ENCODE data around the gene VPS11. TPM values are rescaled to one million over a fixed set of nuclear protein-coding genes. Genes with fewer than 3 reads are reported as not detected.
A peak's percentile ranks its signal among the peaks of the same experiment; 100 is the strongest.

VPS11 gene
- total RNA-seq, 1 donor from 2014 or later = 10.4 TPM

DNA sequence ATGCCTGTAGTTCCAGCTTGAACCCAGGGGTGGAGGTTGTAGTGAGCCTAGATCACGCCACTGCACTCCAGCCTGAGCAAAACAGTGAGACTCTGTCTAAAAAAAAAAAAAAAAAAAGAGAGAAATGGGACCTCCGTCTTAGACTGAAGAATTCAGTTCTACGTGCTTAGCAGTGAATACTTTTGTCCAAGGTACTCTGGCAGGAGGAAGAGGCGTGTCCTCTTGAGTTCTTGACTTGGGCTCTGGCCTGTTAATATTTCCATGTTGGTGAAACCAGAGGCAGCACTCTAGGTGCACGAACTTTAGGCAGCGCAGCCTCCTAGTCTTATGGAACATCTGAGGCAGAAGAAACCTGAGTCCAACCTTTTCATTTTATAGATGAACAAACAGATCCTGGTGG lies 19.5 kb downstream of the VPS11 start:
- H3K4me1 Mint-ChIP-seq = peaks cover 34% of the 10 kb centered on the region
- peak overlapping the region; percentile 55 for H3K4me3 Mint-ChIP-seq
- no peak for DNase-seq (ENCODE audit: low spot score)
- Histone ChIP-seq H4K20me1 (ENCODE audit: low read depth) (peaks cover 37% of the 10 kb centered on the region), H3K9me3 (ENCODE audit: low read depth) (no peaks in the 10 kb centered on the region), H2AFZ (replicated peaks) (no peak overlapping the region), H3K27me3 (no peaks in the 10 kb centered on the region), H3K4me2 (no peak overlapping the region), H3K4me3 (no peak overlapping the region), H3K4me1 (peaks cover 13% of the 10 kb centered on the region), H3F3A (ENCODE audit: low read depth) (peaks cover 45% of the 10 kb centered on the region), H3K79me2 (ENCODE audit: low read depth) (peaks cover 37% of the 10 kb centered on the region), H3K36me3 (no peaks in the 10 kb centered on the region), H3K9ac (no peak overlapping the region), H3K27ac (no peak overlapping the region)
- H3K36me3 Mint-ChIP-seq = peaks cover 7% of the 10 kb centered on the region
- no peak overlapping the region for H3K27ac Mint-ChIP-seq
- no peak for TF ChIP-seq EZH2phosphoT487 (IDR thresholded peaks at IDR 0.05)
- TF ChIP-seq EZH2 (IDR thresholded peaks at IDR 0.05) = no peak
- TF ChIP-seq, protein P1, sequence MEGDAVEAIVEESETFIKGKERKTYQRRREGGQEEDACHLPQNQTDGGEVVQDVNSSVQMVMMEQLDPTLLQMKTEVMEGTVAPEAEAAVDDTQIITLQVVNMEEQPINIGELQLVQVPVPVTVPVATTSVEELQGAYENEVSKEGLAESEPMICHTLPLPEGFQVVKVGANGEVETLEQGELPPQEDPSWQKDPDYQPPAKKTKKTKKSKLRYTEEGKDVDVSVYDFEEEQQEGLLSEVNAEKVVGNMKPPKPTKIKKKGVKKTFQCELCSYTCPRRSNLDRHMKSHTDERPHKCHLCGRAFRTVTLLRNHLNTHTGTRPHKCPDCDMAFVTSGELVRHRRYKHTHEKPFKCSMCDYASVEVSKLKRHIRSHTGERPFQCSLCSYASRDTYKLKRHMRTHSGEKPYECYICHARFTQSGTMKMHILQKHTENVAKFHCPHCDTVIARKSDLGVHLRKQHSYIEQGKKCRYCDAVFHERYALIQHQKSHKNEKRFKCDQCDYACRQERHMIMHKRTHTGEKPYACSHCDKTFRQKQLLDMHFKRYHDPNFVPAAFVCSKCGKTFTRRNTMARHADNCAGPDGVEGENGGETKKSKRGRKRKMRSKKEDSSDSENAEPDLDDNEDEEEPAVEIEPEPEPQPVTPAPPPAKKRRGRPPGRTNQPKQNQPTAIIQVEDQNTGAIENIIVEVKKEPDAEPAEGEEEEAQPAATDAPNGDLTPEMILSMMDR (IDR thresholded peaks at IDR 0.05) = no peak
- H3K27me3 Mint-ChIP-seq (ENCODE audit: insufficient read depth, low read depth) = peaks cover 4% of the 10 kb centered on the region
- H3K9me3 Mint-ChIP-seq = no peaks in the 10 kb centered on the region

DNA sequence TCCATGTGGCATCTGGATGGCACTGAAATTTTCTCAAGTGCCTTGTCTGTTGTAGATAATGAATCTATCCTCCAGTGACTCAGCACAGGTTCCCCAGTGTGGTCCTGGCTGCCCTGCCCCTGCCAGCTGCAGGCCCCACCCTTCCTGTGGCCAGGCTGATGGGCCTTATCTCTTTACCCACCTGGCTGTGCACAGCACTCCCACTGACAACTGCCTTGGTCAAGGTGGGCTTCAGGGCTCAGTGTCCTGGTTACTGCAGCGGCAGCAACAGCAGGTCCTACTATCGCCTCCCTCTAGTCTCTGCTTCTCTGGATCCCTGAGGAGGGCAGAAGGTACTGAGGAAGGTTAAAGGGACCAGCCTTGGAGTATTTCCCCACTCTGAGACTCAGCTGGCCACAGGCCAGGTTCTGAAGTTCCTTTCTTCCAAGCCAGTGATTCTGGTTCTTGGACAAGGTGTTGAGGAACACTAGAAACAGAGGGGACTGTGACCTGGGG lies 20.2 kb downstream of the VPS11 start:
- Histone ChIP-seq H3K9me3 (ENCODE audit: low read depth) (no peaks in the 10 kb centered on the region), H3K27me3 (no peaks in the 10 kb centered on the region), H3K9ac (no peak overlapping the region), H3K4me2 (no peak overlapping the region), H3F3A (ENCODE audit: low read depth) (peaks cover 46% of the 10 kb centered on the region), H3K36me3 (no peaks in the 10 kb centered on the region), H3K4me1 (peaks cover 20% of the 10 kb centered on the region), H2AFZ (replicated peaks) (no peak overlapping the region), H3K27ac (no peak overlapping the region), H4K20me1 (ENCODE audit: low read depth) (peaks cover 44% of the 10 kb centered on the region), H3K4me3 (no peak overlapping the region), H3K79me2 (ENCODE audit: low read depth) (peaks cover 44% of the 10 kb centered on the region)
- H3K4me3 Mint-ChIP-seq = peak overlapping the region; percentile 55
- DNase-seq (ENCODE audit: low spot score) = no peak
- peaks cover 40% of the 10 kb centered on the region for H3K4me1 Mint-ChIP-seq
- H3K36me3 Mint-ChIP-seq = peaks cover 12% of the 10 kb centered on the region
- H3K27ac Mint-ChIP-seq = no peak overlapping the region
- TF ChIP-seq EZH2phosphoT487 (IDR thresholded peaks at IDR 0.05) = no peak
- TF ChIP-seq, protein P1 (IDR thresholded peaks at IDR 0.05) = no peak
- TF ChIP-seq EZH2 (IDR thresholded peaks at IDR 0.05) = no peak
- peaks cover 7% of the 10 kb centered on the region for H3K27me3 Mint-ChIP-seq (ENCODE audit: insufficient read depth, low read depth)
- H3K9me3 Mint-ChIP-seq = no peaks in the 10 kb centered on the region

DNA sequence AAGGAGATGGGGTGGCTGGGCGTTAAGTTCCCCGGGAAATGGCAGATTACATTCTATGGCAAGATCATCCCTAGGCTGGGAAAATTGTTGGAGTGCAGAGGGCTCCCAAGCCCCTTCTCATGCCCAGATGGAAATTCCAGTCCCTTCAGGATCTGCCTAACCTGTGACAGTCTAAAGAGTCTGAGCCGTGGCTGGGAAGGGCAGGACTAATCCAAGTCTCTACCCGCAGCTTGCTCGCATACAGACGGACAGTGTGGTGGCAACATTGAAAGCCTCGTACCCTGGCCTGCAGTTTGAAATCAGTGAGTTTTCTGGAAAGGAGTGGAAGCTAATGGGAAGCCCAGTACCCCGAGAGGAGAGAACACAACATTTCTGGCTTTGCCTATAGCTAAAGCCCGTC lies 20.8 kb downstream of the VPS11 start:
- Mint-ChIP-seq H3K9me3 (no peaks in the 10 kb centered on the region), H3K27ac (no peak overlapping the region), H3K27me3 (ENCODE audit: insufficient read depth, low read depth) (peaks cover 8% of the 10 kb centered on the region), H3K4me1 (peaks cover 43% of the 10 kb centered on the region), H3K4me3 (no peak overlapping the region), H3K36me3 (peaks cover 15% of the 10 kb centered on the region)
- Histone ChIP-seq H3K9ac (no peak overlapping the region), H3K36me3 (no peaks in the 10 kb centered on the region), H2AFZ (replicated peaks) (no peak overlapping the region), H3K79me2 (ENCODE audit: low read depth) (peaks cover 50% of the 10 kb centered on the region), H4K20me1 (ENCODE audit: low read depth) (peaks cover 50% of the 10 kb centered on the region), H3K4me2 (no peak overlapping the region), H3K4me3 (no peak overlapping the region), H3F3A (ENCODE audit: low read depth) (peaks cover 52% of the 10 kb centered on the region), H3K27ac (no peak overlapping the region), H3K9me3 (ENCODE audit: low read depth) (no peaks in the 10 kb centered on the region), H3K27me3 (no peaks in the 10 kb centered on the region), H3K4me1 (peaks cover 26% of the 10 kb centered on the region)
- TF ChIP-seq, protein P1 (IDR thresholded peaks at IDR 0.05) = no peak
- no peak for TF ChIP-seq EZH2 (IDR thresholded peaks at IDR 0.05)
- no peak for TF ChIP-seq EZH2phosphoT487 (IDR thresholded peaks at IDR 0.05)
- no peak for DNase-seq (ENCODE audit: low spot score)

Data from neural progenitor cell (in vitro differentiated cells).